ENCODE results near the gene ANO8.

- no peak for TF ChIP-seq CTCF (IDR thresholded peaks at IDR 0.05 in 8 of 11, conservative IDR thresholded peaks at IDR 0.05 in 3 of 11)
- no peak for TF ChIP-seq POLR2AphosphoS5 (IDR thresholded peaks at IDR 0.05)
- TF ChIP-seq POLR2A (IDR thresholded peaks at IDR 0.05) = no peak
Measured at GRCh38 chr19:17328517-17329365, 5.9 kb downstream of the ANO8 start.
